ENCODE data around the gene NUP205.
"Not testable (repeated sequence)": the region's sequence is repeated elsewhere in the genome, so short reads cannot be mapped to it uniquely, and the experiment has no call there.

The NUP205 gene

GRCh38 chr7:135620447-135620846, 62.7 kb downstream of the NUP205 start:
- DNase-seq, result no peak

- peak in 12 of 58 donors; percentile 7 to 73 (median 10) for DNase-seq
Observed at GRCh38 chr7:135620980-135621850, 63.5 kb downstream of the NUP205 start.

GRCh38 chr7:135634191-135634878, 76.6 kb downstream of the NUP205 start:
- no peak for DNase-seq

- not testable (repeated sequence) for DNase-seq
Observed at GRCh38 chr7:135639690-135640089, 82.0 kb downstream of the NUP205 start.

- no peak for DNase-seq
Observed at GRCh38 chr7:135644154-135644553, 86.4 kb downstream of the NUP205 start.

GRCh38 chr7:135644729-135645128, 87.0 kb downstream of the NUP205 start:
- no peak for DNase-seq

- DNase-seq, result peak in 5 of 58 donors; percentile 1 to 40 (median 6)
Observed at GRCh38 chr7:135645296-135645904, 87.7 kb downstream of the NUP205 start.

GRCh38 chr7:135647755-135648154, 90.0 kb downstream of the NUP205 start:
- no peak for DNase-seq

GRCh38 chr7:135648235-135648634, 90.5 kb downstream of the NUP205 start:
- DNase-seq, result no peak

GRCh38 chr7:135650831-135651573, 93.3 kb downstream of the NUP205 start:
- DNase-seq, result peak in 37 of 58 donors; percentile 4 to 76 (median 25)

- no peak for DNase-seq
Observed at GRCh38 chr7:135653340-135654080, 95.8 kb downstream of the NUP205 start.

GRCh38 chr7:135658564-135658963, 100.8 kb downstream of the NUP205 start:
- DNase-seq, result no peak

GRCh38 chr7:135659159-135659846, 101.6 kb downstream of the NUP205 start:
- DNase-seq, result no peak

- peak in 2 of 58 donors; percentile 41 to 44 for DNase-seq
Observed at GRCh38 chr7:135661311-135662122, 103.8 kb downstream of the NUP205 start.

- no peak for DNase-seq
Observed at GRCh38 chr7:135662123-135662372, 104.3 kb downstream of the NUP205 start.

- peak; percentile 56 to 95 (median 90) for DNase-seq
Observed at GRCh38 chr7:135662373-135663114, 104.8 kb downstream of the NUP205 start, which contains the start of gene STMP1. Gene STMP1 (plus strand): TSS chr7:135662514.

GRCh38 chr7:135664046-135664589, 106.4 kb downstream of the NUP205 start:
- no peak for DNase-seq

- no peak for DNase-seq
Observed at GRCh38 chr7:135665042-135665441, 107.3 kb downstream of the NUP205 start.
